ENCODE measurements around the gene RPL29. TPM values are rescaled to one million over a fixed set of nuclear protein-coding genes. Genes with fewer than 3 reads are reported as not detected.

RPL29 gene
- total RNA-seq, 1 donor from 2014 or later: 1,940 TPM

DNA sequence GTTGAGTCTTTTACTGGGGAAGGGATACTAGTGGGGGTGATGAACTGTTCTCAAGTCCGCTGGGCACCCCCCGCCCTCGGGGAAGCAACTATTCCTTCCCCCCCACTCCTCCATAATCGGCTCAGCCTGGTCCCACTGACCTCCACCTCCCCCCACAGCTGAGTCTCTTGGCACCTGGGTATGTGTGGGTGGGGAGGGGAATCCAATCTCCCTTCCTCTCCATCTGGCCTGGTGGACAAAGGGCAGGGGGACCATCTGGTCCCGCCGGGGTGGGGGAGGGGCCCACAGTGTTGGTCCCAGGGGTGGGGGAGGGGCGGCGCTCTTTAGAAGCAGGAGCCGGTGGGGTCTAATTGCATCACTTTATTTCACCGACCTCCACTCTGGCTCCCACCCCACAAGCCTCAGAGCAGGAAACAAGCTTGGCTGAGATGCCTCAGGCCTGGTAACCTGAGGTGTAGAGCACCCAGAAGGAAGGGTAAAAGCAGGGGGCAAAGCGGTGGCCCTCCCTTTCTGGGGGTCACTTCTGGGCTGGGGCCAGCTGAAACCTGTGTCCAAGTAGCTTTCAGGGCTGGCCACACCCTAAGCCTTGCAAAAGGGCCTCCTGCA is 27.4 kb downstream of the RPL29 start:
- Histone ChIP-seq H3K36me3 (ENCODE audit: control insufficient read depth, insufficient read depth, low read length) (peaks cover 2% of the 10 kb centered on the region), H3K4me3 (ENCODE audit: low read depth, low read length) (peak overlapping the region; percentile 52), H3K27me3 (ENCODE audit: control insufficient read depth, insufficient read depth, low read length) (no peaks in the 10 kb centered on the region)
- FAIRE-seq: no peak
- DNase-seq (ENCODE audit: low read depth): no peak
- TF ChIP-seq, protein P1, sequence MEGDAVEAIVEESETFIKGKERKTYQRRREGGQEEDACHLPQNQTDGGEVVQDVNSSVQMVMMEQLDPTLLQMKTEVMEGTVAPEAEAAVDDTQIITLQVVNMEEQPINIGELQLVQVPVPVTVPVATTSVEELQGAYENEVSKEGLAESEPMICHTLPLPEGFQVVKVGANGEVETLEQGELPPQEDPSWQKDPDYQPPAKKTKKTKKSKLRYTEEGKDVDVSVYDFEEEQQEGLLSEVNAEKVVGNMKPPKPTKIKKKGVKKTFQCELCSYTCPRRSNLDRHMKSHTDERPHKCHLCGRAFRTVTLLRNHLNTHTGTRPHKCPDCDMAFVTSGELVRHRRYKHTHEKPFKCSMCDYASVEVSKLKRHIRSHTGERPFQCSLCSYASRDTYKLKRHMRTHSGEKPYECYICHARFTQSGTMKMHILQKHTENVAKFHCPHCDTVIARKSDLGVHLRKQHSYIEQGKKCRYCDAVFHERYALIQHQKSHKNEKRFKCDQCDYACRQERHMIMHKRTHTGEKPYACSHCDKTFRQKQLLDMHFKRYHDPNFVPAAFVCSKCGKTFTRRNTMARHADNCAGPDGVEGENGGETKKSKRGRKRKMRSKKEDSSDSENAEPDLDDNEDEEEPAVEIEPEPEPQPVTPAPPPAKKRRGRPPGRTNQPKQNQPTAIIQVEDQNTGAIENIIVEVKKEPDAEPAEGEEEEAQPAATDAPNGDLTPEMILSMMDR (IDR thresholded peaks at IDR 0.05; ENCODE audit: insufficient read depth, low read length, severe bottlenecking): no peak

DNA sequence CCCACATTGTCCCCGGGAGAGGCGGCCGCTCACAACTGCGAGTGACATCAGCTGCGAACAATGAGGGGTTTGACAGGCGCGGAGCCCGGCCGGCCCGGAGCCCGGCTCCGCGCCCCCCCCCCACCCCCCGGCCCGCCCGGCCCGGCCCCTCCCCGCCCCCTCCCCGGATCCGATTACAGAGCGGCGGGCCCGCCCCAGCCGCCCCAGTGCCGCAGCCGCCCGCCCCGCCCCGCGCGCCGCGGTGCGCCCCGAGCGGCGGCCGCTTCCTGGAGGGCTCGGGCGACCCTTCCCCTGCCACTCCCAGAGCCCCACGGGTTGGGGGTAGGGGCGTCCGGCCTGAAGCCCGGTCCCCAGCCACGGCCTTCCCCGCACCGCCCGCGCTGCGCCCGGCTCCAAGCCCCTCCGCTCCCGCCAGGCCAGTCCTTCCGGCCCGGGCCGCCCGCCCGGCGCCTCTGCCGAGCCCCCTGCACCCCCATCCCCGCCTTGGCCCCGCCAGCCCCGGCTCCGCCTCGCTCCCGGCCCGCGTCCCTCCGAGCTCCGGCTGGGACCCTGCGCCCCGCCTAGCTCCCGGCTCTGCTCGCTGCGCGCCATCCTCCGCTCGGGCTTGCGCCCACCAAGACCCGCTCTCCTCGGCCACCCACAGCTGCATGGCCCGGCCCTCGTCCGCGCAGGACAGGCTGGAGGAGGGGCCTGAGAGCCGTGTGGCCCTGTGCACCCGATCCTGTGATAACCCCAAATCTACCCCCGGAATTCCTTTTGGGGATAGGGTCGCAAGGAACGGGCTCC is 28.1 kb downstream of the RPL29 start, which contains the start of gene PCBP4:
Gene PCBP4 (minus strand): TSS at position 71 of the 786 bp plus-strand sequence. CDS start 6,214 bp downstream, outside the sequence.
- no peak for DNase-seq (ENCODE audit: low read depth)
- Histone ChIP-seq H3K27me3 (ENCODE audit: control insufficient read depth, insufficient read depth, low read length) (no peaks in the 10 kb centered on the region), H3K36me3 (ENCODE audit: control insufficient read depth, insufficient read depth, low read length) (peaks cover 2% of the 10 kb centered on the region), H3K4me3 (ENCODE audit: low read depth, low read length) (peak within 1 kb of the TSS; percentile 52)
- FAIRE-seq: no peak
- TF ChIP-seq, protein P1 (IDR thresholded peaks at IDR 0.05; ENCODE audit: insufficient read depth, low read length, severe bottlenecking): no peak

DNA sequence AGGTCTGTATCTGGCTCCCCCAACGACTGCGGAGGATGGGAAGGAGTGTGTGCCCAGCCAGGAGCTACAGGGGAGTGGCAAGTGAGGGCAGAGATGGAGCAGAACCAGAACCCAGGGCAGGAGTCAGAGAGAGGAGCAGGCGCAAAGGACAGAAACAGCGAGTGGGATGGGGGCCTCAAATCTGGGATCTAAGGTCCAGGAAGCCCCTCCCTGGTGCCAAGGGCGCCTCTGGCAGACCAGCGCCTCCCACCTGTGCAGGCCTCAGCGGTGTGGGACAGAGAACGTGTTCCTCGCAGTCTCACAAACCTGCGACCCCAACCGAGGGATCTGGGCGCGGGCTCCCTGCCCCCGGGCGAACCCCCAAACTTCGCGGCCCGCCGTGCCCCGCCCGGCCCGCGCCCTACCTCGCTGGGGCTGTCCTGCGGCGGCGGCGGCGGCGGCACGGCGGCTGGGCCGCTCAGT is 28.7 kb downstream of the RPL29 start:
- Histone ChIP-seq H3K4me3 (ENCODE audit: low read depth, low read length) (peak overlapping the region; percentile 52), H3K27me3 (ENCODE audit: control insufficient read depth, insufficient read depth, low read length) (no peaks in the 10 kb centered on the region), H3K36me3 (ENCODE audit: control insufficient read depth, insufficient read depth, low read length) (peaks cover 2% of the 10 kb centered on the region)
- DNase-seq (ENCODE audit: low read depth) (no peak), FAIRE-seq (no peak)
- TF ChIP-seq, protein P1 (IDR thresholded peaks at IDR 0.05; ENCODE audit: insufficient read depth, low read length, severe bottlenecking): no peak

- no peak for FAIRE-seq
These were observed 29.2 kb downstream of the RPL29 start for GRCh38 chr3:51966486-51966885.

DNA sequence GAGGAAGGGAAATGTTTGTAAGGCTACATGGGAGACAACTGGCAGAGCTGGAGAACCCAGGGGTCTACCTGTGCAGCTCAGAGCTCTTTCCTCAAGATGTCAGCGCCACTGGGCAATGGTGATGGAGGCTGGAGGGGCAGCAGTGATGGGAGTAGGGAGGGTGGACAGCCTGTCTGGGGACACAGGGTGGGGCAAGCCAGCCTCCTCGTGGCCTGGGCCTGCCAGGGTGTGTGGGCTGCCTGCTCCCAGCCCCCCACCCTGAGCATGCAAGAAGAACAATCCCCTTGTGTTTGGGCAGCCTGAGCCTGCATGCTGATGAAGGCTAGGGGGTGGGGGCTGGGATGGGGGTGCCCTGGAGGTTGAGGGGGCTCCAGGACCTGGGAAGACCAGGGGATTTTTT is 29.7 kb downstream of the RPL29 start:
- Histone ChIP-seq H3K4me3 (ENCODE audit: low read depth, low read length) (no peak overlapping the region), H3K27me3 (ENCODE audit: control insufficient read depth, insufficient read depth, low read length) (no peaks in the 10 kb centered on the region), H3K36me3 (ENCODE audit: control insufficient read depth, insufficient read depth, low read length) (no peaks in the 10 kb centered on the region)
- no peak for DNase-seq (ENCODE audit: low read depth)
- TF ChIP-seq, protein P1 (IDR thresholded peaks at IDR 0.05; ENCODE audit: insufficient read depth, low read length, severe bottlenecking): no peak
- peak; percentile 7 for FAIRE-seq

More at GRCh38 chr3:51966486-51966885, 29.2 kb downstream of the RPL29 start:
- Histone ChIP-seq H3K4me3 (ENCODE audit: low read depth, low read length) (peak overlapping the region; percentile 52), H3K36me3 (ENCODE audit: control insufficient read depth, insufficient read depth, low read length) (peaks cover 1% of the 10 kb centered on the region), H3K27me3 (ENCODE audit: control insufficient read depth, insufficient read depth, low read length) (no peaks in the 10 kb centered on the region)
- TF ChIP-seq, protein P1 (IDR thresholded peaks at IDR 0.05; ENCODE audit: insufficient read depth, low read length, severe bottlenecking): no peak
- DNase-seq (ENCODE audit: low read depth): no peak
